ENCODE results near the gene BEX3. TPM values are rescaled to one million over a fixed set of nuclear protein-coding genes. Genes with fewer than 3 reads are reported as not detected.

BEX3 gene
- total RNA-seq, 2 donors from 2014 or later: 127 to 136 TPM

DNA sequence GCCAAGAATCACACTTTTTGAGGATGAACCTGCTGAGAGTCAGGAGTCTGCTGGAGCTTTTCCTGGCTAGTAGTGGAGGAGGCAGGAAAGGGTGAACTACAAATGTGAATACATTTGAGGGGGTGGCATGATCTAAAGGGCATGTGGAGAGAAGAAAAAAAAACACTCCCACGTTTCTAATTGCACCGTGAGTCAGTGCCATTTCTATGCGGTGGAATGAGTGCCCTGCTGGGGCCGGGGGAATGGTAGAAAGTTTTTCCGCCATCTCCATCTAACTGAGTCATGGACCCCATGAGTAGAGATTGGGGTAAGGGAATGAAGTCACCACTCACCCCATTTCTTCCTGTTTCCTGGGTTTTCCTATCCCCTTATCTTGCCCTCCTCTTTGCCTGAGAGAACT, 19.8 kb downstream of the BEX3 start:
- DNase-seq (ENCODE audit: low spot score): no peak
- H3K4me1 ChIP-seq (ENCODE audit: control insufficient read depth in 1 of 2, low read depth in 2 of 2): no peaks in the 10 kb centered on the region
- no peak overlapping the region for H3K4me3 ChIP-seq
- ATAC-seq (ENCODE audit: insufficient number of reproducible peaks, low FRiP score, low read depth): no peak
- no peak overlapping the region for H3K27ac ChIP-seq
- H3K36me3 ChIP-seq: no peaks in the 10 kb centered on the region
- H3K9me3 ChIP-seq: no peaks in the 10 kb centered on the region
- TF ChIP-seq, protein P1, sequence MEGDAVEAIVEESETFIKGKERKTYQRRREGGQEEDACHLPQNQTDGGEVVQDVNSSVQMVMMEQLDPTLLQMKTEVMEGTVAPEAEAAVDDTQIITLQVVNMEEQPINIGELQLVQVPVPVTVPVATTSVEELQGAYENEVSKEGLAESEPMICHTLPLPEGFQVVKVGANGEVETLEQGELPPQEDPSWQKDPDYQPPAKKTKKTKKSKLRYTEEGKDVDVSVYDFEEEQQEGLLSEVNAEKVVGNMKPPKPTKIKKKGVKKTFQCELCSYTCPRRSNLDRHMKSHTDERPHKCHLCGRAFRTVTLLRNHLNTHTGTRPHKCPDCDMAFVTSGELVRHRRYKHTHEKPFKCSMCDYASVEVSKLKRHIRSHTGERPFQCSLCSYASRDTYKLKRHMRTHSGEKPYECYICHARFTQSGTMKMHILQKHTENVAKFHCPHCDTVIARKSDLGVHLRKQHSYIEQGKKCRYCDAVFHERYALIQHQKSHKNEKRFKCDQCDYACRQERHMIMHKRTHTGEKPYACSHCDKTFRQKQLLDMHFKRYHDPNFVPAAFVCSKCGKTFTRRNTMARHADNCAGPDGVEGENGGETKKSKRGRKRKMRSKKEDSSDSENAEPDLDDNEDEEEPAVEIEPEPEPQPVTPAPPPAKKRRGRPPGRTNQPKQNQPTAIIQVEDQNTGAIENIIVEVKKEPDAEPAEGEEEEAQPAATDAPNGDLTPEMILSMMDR (IDR thresholded peaks at IDR 0.05): no peak
- no peaks in the 10 kb centered on the region for H3K27me3 ChIP-seq (replicated peaks; ENCODE audit: insufficient read depth)

DNA sequence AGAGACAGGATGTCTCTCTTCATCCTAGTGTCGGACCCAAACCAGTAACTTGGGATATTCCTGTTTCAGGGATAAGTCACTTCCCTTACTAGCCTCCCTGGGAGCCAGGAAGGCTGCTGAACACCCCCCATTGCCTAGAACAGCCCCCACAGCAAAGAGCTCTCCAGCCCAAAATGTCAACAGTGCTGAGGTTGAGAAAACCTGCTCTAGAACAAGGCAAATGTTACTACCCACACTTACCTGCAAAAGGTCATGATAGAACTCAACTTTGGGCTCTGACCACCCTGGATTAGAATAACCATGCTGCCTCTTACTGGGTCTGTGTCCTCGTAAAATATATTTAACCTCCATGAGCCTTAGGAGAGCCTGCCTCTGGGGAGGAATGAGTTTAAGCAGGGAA, 20.3 kb downstream of the BEX3 start:
- H3K27me3 ChIP-seq (replicated peaks; ENCODE audit: insufficient read depth): no peaks in the 10 kb centered on the region
- no peak overlapping the region for H3K27ac ChIP-seq
- H3K4me1 ChIP-seq (ENCODE audit: control insufficient read depth in 1 of 2, low read depth in 2 of 2): no peaks in the 10 kb centered on the region
- no peak for DNase-seq (ENCODE audit: low spot score)
- no peak overlapping the region for H3K4me3 ChIP-seq
- H3K9me3 ChIP-seq: no peaks in the 10 kb centered on the region
- no peaks in the 10 kb centered on the region for H3K36me3 ChIP-seq
- TF ChIP-seq, protein P1 (IDR thresholded peaks at IDR 0.05): no peak
- ATAC-seq (ENCODE audit: insufficient number of reproducible peaks, low FRiP score, low read depth): no peak

DNA sequence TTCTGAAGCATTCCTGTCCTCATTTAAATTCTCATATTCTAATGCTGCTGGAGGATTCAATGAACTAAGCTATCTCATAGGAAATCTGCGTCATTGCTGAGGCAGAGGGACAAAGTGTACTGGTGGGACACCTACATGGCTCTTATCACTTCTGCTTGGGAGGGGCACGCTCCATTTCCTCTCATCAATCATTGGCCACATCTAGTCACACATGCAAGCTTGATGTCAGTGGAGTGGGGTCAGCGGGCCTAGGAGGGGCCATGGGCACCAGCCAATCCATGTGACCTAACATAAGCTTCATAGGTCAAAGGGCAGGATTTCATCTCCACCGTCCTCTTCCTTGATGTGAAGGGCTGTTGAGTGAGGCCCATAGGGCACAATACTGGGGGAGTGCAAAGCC, 21.4 kb downstream of the BEX3 start:
- TF ChIP-seq, protein P1 (IDR thresholded peaks at IDR 0.05): no peak
- no peak for DNase-seq (ENCODE audit: low spot score)
- Histone ChIP-seq H3K27ac (no peak overlapping the region), H3K4me3 (no peak overlapping the region), H3K27me3 (replicated peaks; ENCODE audit: insufficient read depth) (no peaks in the 10 kb centered on the region), H3K36me3 (no peaks in the 10 kb centered on the region), H3K4me1 (ENCODE audit: control insufficient read depth in 1 of 2, low read depth in 2 of 2) (no peaks in the 10 kb centered on the region), H3K9me3 (no peaks in the 10 kb centered on the region)
- no peak for ATAC-seq (ENCODE audit: insufficient number of reproducible peaks, low FRiP score, low read depth)

DNA sequence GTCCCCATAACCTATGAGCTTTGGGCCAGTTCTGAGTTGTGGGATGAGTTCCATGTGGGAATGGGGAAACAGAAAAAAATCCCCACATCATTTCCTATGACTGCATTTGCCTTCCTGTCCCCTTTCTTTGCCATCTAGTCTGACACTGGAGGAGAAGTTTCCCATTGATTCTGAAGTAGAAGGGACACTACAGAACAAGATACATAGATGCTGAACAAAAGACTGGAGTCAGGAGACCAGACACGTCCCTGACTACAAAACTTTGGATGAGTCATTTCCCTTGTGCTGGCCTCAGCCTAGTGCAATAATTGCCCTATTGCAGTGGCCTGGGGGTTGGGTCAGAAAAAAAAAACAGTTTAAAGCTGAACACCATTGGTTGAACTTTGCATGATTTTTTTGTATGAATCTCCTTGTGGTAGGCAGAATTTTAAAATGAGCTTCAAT, 22.1 kb downstream of the BEX3 start:
- H3K36me3 ChIP-seq: no peaks in the 10 kb centered on the region
- TF ChIP-seq, protein P1 (IDR thresholded peaks at IDR 0.05): no peak
- ATAC-seq (ENCODE audit: insufficient number of reproducible peaks, low FRiP score, low read depth) (no peak), DNase-seq (ENCODE audit: low spot score) (no peak)
- no peak overlapping the region for H3K27ac ChIP-seq
- no peaks in the 10 kb centered on the region for H3K4me1 ChIP-seq (ENCODE audit: control insufficient read depth in 1 of 2, low read depth in 2 of 2)
- H3K9me3 ChIP-seq: no peaks in the 10 kb centered on the region
- no peaks in the 10 kb centered on the region for H3K27me3 ChIP-seq (replicated peaks; ENCODE audit: insufficient read depth)
- no peak overlapping the region for H3K4me3 ChIP-seq

DNA sequence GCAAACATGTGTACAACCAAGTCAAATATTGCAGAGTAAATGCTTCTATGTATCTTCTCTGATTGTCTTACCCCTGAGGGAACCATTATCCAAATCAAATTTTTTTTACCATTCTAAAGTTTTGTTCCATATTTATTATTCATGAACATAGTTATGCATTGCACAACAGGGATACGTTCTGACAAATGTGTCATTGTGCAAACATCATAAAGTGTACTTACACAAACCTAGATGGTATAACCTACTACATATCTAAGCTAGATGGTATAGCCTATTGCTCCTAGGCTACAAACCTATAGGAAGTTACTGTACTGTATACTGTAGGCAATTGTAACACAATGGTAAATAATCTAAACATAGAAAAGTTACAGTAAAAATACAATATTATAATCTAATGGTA, 23.4 kb downstream of the BEX3 start:
- Histone ChIP-seq H3K4me3 (no peak overlapping the region), H3K27me3 (replicated peaks; ENCODE audit: insufficient read depth) (no peaks in the 10 kb centered on the region), H3K4me1 (ENCODE audit: control insufficient read depth in 1 of 2, low read depth in 2 of 2) (peaks cover 0 to 5% of the 10 kb centered on the region in 2 donors), H3K36me3 (no peaks in the 10 kb centered on the region), H3K9me3 (no peaks in the 10 kb centered on the region), H3K27ac (no peak overlapping the region)
- ATAC-seq (ENCODE audit: insufficient number of reproducible peaks, low FRiP score, low read depth) (no peak), DNase-seq (ENCODE audit: low spot score) (no peak)
- TF ChIP-seq, protein P1 (IDR thresholded peaks at IDR 0.05): no peak
